Activated CD4-positive, CD25-positive, alpha-beta regulatory T cell (primary cell): ENCODE data around the gene MAN1C1.
"Not testable (repeated sequence)": the region's sequence is repeated elsewhere in the genome, so short reads cannot be mapped to it uniquely, and the experiment has no call there.

Source experiments
- DNase-seq, 4 experiments: peaks; one replicate each; lab custom pipeline; 2025; lab: John Stamatoyannopoulos, UW

Gene MAN1C1

DNA sequence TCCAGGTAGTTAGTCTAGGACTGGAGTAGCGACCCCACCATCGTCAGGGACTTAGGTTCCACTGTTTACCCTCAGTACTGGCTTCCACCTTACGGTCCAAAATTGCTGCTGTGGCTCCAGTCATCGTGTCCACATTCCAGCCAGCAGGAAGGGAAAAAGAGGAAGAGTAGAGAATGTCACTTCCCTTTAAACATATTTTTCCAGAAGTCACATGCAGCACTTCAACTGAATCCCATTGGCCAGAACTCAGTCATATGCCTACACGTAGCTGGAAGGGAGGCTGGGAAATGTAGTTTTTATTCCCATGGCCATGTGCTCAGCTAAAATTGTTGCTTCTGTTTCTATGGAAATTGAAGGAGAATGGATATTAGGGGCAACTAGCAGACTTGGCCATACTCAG, 99.3 kb downstream of the MAN1C1 start:
- no peak for DNase-seq

DNA sequence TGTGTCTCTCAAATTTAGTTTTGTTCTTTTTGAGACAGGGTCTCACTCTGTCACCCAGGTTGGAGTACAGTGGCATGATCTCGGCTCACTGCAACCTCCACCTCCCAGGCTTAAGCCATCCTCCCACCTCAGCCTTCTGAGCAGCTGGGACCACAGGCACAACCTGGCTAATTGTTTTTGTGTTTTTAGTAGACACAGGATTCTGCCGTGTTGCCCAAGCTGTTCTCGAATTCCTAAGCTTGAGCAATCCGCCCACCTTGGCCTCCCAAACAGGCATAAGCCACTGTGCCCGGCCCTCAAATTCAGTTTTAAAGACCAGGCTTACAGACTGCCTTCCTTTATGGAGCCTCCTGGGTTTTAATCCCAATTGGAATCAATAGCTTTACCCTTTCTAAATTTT, 99.7 kb downstream of the MAN1C1 start:
- no peak for DNase-seq

DNA sequence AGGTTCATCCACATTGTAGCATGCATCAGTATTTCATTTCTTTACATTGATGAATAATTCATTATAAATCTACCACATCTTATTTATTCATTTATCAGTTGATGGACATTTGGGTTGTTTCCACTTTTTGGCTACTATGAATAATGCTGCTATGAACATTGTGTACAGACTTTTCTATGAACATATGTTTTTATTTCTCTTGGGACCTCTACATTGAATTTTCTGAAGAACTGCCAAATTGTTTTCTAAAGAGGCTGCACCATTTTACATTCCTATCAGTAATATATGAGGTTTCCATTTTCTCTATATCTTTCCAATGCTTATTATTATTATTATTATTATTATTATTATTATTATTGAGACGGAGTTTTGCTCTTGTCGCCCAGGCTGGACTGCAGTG, 102.1 kb downstream of the MAN1C1 start:
- no peak for DNase-seq

DNA sequence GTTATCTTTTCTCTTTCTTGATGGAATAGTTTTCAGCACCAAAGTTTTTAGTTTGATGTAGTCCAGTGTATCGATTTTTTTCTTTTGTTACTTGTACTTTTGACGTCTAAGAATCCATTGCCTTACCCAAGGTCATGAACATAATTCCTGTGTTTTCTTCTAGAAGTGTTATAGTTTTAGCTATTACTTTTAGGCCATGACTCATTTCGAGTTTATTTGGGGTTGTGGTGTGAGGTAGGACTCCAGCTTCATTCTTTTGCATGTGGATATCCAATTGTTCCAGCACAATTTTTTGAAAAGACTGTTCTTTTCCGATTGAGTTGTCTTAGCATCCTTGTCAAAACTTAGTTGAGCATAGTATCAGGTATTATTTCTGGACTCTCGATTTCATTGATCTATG, 104.0 kb downstream of the MAN1C1 start:
- no peak for DNase-seq

DNA sequence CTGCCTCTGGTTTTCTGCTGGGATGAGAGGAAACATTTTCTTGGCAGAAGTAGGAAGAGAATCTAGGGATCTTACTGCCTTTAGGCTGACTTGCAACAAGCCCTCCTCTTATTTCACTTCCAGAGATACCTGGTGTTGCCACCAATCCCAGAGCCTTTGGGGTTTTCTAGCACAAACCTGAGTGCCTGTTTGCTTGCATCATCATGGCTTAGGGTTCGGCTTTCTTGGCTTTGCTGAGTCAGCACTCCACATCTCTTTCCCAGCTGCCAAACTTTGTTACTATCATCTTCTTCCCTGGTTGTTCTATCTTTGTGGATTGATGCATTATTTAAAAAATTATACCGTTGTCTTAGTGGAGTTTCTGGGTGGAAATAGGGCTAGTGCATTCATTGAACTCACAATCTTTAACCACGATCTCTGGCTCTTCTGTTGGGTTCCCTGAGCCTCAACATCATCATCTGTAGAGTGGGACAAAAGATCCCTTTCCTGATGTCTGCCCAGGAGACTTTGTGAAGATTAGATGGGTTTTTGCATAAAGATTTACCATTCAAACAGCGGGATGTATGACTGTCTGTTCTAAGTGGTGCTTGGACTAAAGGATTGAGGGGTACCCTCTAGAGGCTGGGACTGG, 106.8 kb downstream of the MAN1C1 start:
- no peak for DNase-seq

DNA sequence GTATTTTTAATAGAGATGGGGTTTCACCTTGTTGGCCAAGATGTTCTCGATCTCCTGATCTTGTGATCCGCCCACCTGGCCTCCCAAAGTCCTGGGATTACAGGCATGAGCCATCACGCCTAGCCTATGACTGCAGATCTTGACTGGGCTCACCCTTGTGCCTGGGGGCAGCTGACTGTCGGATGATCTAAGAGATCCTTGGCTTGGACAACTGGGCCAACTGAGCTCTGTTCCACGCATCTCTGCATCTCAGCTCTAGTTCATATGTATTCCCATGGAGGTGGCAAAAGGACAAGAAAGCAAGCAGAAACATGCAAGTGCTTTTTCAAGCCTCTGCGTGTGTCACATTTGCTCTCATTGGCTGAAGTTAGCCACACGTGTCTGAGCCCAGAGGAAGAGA, 107.6 kb downstream of the MAN1C1 start:
- DNase-seq: no peak

DNA sequence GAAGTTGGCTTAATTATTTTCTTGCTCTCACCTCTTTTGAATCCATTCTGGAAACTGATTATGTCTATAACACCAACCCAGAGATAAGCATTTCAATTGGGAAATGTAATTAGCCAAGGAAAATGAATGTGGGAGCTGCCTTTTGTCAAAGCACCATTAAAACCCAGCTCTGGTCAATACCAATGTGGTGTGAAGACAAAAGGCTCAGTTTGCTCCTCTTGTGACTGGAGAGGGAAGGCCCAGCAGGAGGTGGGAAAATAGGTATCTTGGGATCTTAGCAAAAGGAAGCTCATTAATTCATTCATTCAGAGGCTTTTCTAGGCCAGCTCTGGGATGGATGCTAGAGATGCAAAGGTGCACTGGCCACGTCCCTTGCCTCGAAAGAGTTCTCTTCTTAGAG, 108.4 kb downstream of the MAN1C1 start:
- no peak for DNase-seq

DNA sequence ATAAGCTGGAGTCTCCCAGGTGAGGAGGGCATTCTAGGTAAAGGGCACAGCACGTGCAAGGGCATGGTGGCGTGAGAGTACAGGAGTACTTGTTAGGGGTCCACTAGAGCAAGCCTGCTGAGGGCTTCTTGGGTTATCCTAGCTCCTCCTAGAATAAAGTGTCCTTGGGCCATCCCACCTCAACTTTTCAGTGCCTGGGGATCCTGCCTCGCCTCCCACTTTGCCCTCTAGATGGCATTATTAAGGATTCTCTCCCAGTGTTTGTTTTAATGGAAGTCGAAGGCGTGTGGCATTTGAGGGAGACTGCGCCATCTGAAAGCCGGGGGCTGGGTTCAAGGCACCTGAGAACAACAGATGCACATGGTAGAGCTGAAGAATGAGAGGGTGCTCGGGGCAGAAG, 108.9 kb downstream of the MAN1C1 start:
- DNase-seq: no peak

DNA sequence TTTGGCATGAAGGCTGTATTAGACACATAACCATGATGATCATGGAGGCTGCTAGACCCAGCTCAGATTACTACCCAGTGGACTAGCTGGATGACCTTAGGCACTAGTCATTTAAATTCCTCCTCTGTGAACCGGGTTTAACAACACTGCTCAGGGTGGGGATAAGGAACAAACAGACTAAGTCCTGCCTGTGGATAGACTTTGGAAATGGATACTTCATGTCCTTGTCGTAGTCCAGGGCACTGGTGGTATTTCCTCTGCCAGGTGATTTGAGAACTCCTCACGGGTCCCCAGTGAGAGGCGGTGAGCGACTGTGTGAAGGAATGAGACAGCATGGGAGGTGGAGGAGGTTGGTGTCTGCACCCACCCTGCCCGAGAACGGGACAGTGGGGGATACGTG, 110.5 kb downstream of the MAN1C1 start:
- no peak for DNase-seq

DNA sequence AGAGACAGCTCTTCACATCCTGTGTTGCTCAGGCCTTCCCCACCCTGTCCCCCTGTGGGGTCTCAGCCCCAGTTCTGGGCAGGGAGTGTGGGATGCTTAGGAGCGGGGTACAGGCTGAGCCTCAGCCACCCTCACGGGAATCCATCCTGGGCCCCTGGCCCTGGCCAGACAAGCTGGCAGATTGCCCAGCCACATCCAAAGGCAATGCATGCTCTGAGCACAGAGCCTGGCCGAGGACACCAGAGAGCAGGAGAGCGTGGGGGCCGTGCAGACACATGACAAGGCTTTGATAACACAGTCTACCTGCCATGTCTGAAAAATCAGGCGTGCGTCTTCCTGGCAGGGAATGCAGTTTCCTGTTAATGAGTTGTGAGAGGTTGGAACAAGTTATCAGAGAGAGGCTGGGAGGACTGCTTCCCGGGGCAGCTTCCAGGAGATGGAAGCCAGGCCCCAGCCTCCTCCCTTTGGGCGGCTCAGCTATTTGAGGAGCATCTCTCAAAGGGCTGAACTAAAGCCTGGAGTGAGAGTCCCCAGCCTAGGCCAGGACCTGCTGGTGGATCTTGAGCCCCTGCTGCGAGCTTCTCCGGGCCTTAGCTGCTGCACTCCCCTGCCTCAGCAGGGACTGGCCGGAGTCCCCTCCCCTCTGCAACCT, 111.2 kb downstream of the MAN1C1 start:
- DNase-seq: no peak

DNA sequence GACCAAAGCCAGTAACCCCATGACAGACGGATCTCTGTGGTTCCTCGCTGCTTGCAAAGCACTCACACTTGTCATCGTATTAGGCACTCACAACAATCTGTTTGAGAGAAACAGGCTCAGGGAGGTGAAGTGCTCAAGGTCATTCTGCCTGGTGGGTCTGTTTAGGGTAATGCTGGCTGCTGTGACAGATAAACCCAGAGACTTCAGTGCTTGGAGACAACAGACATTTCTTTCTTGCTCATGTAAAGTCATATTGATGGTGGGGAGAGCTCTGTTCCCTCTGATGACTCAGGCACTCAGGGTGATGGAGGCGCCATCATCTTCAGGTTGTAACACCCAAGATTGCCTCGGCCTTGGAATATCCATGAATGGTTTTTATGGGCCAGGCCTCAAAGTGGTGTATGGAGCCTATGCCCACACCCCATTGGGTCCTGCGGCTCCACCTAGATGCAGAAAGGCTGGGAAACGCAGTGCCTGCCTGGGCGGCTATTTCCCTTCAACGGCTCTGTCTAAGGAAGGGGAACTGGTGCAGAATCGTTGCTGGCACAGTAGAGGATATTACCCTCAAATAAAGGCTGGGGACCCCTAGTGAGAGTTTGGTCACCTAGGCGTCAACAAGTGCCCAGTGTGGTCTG, 111.8 kb downstream of the MAN1C1 start:
- DNase-seq: no peak

DNA sequence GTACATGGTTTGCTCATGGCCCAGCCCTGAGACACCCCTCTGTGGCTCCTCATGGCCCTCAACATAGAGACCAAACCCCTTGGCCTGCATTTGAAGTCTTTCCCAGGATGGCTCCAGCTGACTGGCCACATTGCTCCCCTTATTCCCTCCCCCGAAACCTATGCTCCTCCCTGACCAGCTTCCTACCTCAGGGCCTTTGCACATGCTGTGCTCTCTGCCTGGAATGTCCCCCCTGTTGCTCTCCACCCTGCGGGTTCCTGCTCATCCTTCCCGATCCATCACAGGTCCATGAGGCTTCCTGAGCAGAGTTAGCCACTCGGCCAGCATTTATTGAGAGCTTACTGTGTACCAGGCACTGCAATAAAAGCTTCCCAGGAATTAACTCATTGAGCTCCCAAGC, 112.5 kb downstream of the MAN1C1 start:
- no peak for DNase-seq

DNA sequence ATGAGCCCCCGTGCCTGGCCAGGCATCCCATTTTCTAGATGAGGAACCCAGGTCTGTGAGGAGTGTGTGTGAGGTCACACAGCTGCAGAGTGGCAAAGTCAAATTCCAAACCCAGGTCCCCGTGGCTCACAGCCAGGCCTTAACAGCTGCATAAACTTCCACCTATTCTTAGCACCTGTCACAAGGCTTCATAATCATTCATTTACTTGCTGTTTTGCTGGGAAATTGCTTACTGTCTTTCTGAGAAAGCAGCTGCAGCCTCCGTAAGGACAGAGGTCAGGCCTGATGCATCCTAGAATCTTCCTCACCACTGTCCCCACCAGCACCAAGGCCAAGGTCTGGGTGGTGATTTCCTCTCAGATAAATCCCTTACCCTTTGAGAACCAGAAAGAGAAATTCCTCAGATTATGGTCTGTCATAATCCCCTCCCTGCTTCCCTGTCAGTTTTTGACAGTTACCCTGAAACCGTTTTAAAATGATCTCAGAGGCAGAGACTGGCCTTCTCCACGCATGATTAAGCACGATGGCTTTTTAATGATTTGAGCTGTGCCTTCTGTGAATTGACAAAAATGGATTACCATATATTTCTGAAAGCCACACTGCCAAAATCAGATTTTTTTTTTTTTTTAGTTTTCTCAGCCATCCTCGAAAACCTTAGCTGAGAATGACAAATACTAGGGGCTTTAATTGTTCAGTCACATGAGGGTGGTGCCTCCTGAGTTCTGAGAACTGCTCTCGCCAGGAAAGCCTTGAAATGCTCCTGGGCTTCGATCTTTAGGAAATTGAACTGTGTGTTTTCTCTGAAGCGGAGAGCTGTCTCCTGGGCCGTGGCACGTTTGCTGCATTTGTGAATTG, 113.4 kb downstream of the MAN1C1 start:
- no peak for DNase-seq

DNA sequence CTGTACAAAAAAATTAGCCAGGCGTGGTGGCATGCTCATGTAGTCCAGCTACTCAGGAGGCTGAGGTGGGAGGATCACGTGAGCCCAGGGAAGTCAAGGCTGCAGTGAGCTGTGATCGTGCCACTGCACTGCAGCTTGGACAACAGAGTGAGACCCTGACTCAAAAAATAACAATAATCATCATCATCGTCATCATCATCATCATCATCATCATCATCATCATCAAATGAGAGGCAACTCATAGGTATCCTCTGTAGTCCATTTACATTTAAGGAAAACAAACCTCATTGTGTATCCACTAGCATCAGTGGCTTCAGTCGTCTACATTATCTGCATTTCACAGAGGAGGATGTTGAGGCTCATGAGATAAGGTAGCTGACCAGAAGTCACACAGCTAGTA, 114.6 kb downstream of the MAN1C1 start:
- DNase-seq: no peak

DNA sequence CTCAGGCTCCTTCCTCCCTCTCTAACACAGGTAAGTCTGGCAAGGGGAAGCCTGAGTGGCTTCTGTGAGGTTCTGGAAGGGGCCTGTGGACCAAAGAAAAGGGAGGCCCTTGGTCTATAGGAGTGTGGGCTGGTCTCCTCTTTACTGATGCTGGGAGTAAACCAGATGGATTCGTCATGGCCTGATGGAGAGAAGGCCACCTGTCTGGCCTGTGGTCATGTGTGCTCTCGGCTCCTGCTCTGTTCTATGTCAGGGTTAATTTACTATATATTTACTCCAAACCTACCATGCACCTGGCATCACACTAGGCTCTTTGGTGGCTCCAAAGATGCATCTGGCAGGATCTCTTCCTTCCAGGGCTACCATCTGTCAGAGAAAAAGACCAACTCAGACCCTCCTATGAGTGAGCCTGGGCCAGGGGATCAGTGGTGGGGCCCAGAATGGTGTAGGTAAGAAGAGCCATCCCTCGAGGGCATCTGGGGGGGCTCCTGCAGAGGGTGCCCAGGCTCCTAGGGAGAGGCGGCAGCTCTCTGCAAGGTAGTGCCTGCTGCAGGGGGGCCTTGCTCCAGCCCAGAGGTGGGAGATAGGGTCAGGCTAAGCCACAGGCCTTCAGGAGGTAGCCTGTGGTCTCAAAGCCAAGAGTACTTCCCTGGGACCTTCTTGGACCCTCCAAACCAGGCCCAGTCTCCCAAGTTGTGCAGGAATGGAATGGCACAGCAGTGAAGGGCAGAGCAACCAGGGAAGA, 115.2 kb downstream of the MAN1C1 start:
- DNase-seq: no peak

DNA sequence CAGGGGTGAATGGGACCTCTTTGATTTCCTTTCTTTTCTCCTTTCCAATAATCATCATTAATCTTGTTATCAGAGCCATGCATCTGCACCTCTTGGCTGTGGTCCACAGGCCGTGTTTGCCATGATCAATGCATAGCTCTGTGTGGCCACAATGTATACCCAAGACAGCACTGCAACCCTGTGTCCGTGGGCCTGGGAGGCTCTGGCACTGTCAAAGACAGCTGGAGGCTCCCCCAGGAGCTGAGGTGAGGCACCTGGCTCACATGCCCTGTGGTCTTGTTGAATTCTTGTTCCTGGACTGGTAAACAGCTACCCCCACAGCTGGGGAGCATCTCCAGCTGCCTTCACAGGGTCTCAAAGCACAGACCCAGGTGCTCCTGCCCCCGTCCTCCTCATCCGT, 116.2 kb downstream of the MAN1C1 start:
- no peak for DNase-seq

DNA sequence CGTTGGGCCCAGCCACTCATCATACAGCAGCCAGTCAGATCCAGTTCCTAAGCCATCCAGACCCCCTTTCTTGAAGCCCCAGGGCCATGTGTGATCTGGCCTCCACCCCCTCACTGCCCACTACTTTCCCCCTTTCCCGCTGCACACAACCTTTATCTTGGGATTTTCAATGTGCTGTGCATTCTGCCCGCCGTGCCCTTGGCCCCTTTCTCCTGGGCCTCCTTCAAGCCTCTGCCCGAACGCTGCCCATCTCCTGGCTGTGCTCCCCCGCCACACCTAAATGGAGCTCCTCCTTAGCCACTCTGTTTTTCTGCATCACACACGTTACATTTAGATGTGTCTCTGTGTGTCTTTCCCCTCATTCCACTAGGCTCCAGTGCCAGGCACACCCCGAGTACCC, 116.7 kb downstream of the MAN1C1 start:
- no peak for DNase-seq

DNA sequence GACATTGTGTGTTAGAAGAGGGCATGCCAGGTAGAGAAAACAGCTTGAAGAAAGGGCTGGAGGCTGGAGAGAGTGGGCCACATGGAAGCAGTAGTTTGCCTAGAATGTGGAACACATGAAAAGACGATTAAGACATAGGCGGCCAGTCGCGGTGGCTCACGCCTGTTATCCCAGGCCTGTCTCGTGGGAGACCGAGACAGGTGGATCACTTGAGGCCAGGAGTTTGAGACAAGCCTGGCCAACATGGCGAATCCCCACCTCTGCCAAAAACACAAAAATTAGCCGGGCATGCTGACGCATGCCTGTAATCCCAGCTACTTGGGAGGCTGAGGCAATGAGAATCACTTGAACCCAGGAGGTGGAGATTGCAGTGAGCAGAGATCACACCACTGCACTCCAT, 118.4 kb downstream of the MAN1C1 start:
- DNase-seq: not testable (repeated sequence)

DNA sequence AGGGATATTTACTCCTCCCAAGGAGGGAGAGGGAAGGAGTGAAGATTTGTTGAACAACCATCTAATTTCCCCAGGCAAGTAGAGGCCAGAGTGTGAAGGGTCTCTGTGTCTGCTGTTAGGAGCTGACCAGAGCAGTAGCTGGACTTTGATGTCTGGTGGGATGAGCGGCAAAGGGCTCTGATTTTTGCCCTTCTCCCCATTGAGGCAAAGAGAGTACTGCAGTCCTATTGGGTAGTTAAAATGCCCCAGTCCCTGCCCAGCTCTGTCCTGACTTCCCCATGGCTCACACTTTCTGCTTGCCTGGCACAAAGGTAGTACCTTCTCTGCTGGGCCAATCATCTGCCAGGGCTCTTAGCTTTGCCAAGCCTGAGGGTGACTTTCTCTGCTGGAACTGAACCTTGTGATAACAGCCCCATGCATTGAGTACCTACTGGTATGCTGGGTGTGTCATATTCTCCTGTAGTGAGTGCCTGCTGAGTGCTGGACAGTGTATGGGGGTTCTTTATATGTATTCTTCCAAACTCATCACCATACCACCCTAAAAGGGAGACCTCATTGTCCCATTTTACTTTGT, 119.5 kb downstream of the MAN1C1 start:
- no peak for DNase-seq

DNA sequence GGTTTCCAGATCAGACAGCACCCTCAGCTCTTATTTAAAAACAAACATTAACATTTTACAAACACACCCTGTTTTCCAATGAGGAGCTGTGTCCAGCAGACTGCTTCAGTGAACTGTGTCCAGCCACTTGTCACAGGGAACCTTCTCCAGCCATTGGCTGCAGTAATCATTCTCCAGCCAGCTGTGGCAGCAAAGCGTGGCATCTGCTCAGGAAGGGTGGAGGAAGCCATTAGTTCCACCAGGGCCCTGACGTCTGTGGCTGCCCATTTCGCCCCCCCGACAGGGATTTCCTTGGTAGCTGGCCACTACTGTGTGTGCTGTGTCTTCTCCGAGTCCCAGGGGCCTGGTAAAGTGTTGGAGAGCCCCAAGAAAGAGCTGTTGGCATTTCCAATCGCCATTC, 120.5 kb downstream of the MAN1C1 start:
- DNase-seq: no peak

DNA sequence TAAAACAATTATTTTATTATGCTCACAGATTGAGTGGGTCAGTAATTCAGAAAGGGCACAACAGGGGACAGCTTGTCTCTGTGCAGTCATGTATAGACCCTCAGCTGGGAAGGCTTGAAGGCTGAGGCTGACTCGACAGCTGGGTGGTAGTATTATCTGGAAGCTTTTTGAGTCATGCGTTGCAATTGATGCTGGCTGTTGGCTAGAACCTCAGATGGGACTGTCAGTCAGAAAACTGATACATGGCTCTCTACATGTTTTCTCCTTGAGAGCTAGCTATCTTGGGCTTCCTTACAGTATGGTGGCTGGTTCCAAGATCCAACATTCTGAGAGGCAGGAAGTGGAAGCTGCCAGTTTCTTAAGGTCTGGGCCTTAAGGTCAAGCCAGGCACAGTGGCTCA, 121.9 kb downstream of the MAN1C1 start:
- no peak for DNase-seq

DNA sequence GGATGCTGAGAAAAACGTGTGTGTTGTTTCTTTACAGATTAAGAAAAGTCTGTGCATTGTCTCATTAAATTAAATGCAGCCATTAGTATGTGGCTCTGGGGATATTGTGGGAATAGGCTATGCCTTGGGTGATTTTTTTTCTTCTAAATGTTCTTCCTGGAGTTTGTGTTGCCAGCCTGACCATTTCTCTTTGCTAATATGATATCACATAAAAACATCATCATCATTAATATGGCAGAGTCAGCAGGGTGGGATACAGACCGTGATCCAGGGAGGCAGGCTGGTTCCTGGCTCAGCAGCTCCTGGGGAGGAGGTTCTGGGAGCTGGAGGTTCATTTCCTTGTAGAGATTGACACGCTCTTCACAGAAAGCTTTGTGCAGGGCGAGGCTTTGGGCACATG, 122.8 kb downstream of the MAN1C1 start:
- no peak for DNase-seq
